Fibroblast of gingiva (primary cell): ENCODE data around the gene ZSCAN22.
"Not testable (repeated sequence)": the region's sequence is repeated elsewhere in the genome, so short reads cannot be mapped to it uniquely, and the experiment has no call there.

Experiments
- DNase-seq: peaks from one replicate; pipeline ENCODE4 v3.0.0-alpha.2; 2011; ENCODE audit warnings: low read depth

ZSCAN22 gene

GRCh38 chr19:58374200-58374599 lies 47.4 kb downstream of the ZSCAN22 start:
- DNase-seq = no peak

GRCh38 chr19:58376724-58377123 lies 49.9 kb downstream of the ZSCAN22 start:
- DNase-seq = not testable (repeated sequence)

- no peak for DNase-seq
Observed at GRCh38 chr19:58379246-58379645, 52.5 kb downstream of the ZSCAN22 start.

- DNase-seq = no peak
Observed at GRCh38 chr19:58380037-58380661, 53.4 kb downstream of the ZSCAN22 start.

GRCh38 chr19:58380662-58381459 lies 54.1 kb downstream of the ZSCAN22 start, which contains the start of gene ZNF837:
ZNF837 (minus strand) TSS chr19:58381030; CDS start chr19:58369332, 11,698 bp downstream.
- DNase-seq = peak; percentile 100

GRCh38 chr19:58381460-58382212 lies 54.8 kb downstream of the ZSCAN22 start:
- no peak for DNase-seq

GRCh38 chr19:58382997-58383603 lies 56.3 kb downstream of the ZSCAN22 start:
- DNase-seq = no peak

- no peak for DNase-seq
Observed at GRCh38 chr19:58385313-58385890, 58.6 kb downstream of the ZSCAN22 start.

GRCh38 chr19:58385891-58386575 lies 59.2 kb downstream of the ZSCAN22 start:
- no peak for DNase-seq

GRCh38 chr19:58386576-58387337 lies 60.0 kb downstream of the ZSCAN22 start, which contains the start of gene RPS5:
RPS5 (plus strand) TSS chr19:58387269; CDS start chr19:58388138, 869 bp downstream.
- peak; percentile 99 for DNase-seq

GRCh38 chr19:58387338-58388174 lies 60.8 kb downstream of the ZSCAN22 start:
- no peak for DNase-seq

- DNase-seq = no peak
Observed at GRCh38 chr19:58388175-58388526, 61.4 kb downstream of the ZSCAN22 start.
